HG02798 (cell line): Measurements from ENCODE around the gene NDUFAF2.

Source experiments
- ATAC-seq: cut with Tn5 transposase; IDR thresholded peaks from one replicate; pipeline ENCODE4 v1.9.1; 2021; ENCODE audit warnings: mild to moderate bottlenecking; ENCODE audit not compliant: unreplicated experiment, poor library complexity

Gene NDUFAF2

DNA sequence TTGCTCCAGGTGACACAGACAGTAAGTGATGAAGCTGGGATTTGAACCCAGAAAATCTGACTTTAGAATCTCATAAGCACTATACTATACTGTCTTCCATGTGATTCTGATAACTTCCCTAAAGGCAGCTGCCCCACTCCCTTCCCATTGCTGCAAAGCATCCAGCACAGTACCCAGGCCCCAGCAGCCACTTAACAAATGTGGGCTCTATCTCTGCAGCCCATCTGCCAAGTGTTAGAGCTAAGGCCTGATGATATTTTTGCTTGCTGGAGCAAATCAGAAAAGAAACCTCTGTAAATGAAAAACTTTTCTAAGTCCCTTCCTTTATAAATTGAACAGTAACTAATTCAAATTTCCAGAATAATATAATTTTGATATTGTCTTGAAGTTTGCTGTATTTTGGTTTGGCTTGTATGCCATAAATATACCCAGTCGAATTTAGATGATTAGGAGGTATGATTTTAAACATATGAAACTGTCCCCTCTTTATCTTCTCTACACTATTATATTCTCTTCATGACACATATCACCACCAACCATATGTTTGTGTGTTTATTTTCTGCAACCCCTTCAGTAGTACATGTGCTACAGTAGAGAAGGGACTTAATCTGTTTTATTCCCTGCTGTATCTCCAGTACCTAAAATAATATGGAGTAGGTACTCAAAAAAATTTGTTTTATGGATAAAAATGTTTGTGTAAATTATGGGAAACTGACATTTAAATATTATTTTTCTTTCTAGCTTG lies 153.4 kb downstream of the NDUFAF2 start:
- ATAC-seq, result no peak

- no peak for ATAC-seq
Measured at GRCh38 chr5:61100437-61100836, 155.4 kb downstream of the NDUFAF2 start.

DNA sequence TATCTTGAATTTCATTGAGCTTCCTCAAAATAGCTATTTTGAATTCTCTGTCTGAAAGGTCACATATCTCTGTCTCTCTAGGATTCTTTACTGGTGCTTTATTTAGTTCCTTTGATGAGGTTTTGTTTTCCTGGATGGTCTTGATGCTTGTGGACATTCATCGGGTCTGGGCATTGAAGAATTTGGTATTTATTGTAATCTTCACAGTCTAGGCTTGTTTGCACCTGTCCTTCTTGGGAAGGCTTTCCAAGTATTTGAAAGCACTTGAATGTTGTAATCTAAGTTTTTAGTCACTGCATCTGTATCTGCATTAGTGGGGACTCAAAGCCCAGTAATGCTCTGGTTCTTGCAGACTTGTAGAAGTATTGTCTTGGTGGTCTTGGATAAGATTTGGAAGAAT lies 169.4 kb downstream of the NDUFAF2 start:
- no peak for ATAC-seq

GRCh38 chr5:61115968-61116367 lies 171.0 kb downstream of the NDUFAF2 start:
- peak; percentile 61 for ATAC-seq

GRCh38 chr5:61119066-61119465 lies 174.1 kb downstream of the NDUFAF2 start:
- ATAC-seq, result no peak

- no peak for ATAC-seq
Measured at GRCh38 chr5:61120534-61120933, 175.5 kb downstream of the NDUFAF2 start.

- no peak for ATAC-seq
Measured at GRCh38 chr5:61123145-61123544, 178.1 kb downstream of the NDUFAF2 start.

DNA sequence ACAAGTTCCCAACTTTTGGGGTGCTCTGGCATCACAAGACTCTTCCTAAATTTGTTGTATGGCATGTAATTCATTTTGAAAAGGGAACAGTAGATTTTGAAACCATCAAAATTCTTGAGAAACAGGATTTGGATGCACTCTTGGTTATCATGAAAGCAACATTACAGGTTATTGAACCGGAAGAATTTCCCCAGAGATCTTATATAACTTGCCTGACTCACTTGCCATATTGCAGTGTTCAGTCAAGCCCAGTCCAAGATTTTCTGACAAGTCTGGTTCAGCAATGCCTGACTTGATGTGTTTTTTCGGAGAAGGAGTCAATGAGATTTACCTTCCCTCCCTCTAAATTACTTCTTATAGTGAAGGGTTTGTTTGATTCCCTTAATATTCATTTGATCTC lies 185.3 kb downstream of the NDUFAF2 start:
- ATAC-seq, result no peak

GRCh38 chr5:61132559-61132958 lies 187.6 kb downstream of the NDUFAF2 start:
- no peak for ATAC-seq

- no peak for ATAC-seq
Measured at GRCh38 chr5:61137835-61138234, 192.8 kb downstream of the NDUFAF2 start.

DNA sequence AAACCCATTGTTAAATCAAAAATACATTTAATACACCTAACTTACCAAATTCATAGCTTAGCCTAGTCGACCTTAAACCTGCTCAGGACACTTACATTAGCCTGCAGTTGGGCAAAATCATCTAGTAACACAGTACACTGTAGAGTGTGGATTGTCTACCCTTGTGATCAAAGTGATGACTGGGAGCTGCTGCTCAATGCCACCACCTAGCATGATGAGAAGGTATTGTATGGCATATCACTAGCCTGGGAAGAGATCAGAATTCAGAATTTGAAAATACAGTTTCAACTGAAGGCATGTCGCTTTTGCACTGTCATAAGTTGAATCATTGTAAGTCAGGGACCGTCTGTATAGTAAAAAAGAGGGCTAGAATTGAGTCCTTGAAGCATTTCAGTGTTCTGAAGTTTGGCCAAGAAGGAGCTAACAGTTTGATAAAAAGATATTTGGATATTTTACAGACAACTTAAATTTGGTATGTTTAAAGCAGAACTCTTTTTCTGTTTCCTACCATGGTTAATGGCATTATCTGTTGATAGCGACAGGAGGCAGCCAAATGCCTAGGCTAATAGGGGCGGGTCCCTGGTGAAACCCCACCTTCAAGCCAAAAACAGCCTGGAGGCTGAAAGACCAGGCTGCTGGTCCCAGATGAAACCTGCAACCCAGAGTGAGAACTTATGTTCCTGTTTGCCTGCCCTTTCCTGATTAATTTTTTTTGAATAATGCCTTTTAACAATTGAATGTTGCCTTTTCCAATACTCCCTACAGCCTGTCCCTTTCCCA lies 194.3 kb downstream of the NDUFAF2 start:
- no peak for ATAC-seq

GRCh38 chr5:61139931-61140330 lies 194.9 kb downstream of the NDUFAF2 start:
- ATAC-seq, result no peak

DNA sequence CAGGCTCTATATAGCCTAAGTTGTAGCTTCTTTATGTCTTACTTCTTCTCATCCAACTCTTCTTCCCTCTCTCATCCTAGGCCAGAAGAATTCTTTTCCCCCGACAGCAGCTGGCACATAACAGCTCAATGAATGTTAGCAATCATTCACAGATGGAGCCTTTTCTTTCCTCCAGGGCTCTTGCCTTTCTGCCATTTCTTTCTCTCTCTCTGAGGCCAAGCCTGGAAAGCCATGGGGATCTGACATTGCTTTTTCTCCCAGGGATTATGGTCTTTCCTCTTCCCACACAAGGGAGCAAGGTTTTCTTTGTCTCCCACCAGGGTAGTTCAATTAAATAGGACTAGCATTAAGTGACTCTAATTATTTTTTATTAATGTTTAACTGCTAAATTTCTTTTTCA lies 196.8 kb downstream of the NDUFAF2 start:
- ATAC-seq, result no peak

- no peak for ATAC-seq
Measured at GRCh38 chr5:61142391-61142790, 197.4 kb downstream of the NDUFAF2 start.

DNA sequence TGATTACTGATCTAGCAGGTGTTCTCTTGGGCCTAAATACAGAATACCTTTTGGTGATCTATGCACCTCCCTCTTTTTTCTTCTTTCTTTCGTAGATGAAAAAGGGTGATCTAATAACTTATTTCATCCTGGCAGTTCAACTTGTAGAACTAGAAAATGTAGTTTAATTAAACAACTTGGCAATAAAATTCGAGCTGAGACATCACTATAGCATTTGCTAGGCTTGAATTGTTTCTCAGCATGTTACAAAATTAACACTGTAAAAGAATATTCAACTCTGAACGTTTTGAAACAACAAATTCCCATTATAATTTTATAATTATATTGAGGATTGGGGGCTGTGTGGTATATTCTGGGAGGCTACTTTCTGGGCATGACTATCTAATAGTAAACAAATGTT lies 197.8 kb downstream of the NDUFAF2 start:
- ATAC-seq, result no peak

DNA sequence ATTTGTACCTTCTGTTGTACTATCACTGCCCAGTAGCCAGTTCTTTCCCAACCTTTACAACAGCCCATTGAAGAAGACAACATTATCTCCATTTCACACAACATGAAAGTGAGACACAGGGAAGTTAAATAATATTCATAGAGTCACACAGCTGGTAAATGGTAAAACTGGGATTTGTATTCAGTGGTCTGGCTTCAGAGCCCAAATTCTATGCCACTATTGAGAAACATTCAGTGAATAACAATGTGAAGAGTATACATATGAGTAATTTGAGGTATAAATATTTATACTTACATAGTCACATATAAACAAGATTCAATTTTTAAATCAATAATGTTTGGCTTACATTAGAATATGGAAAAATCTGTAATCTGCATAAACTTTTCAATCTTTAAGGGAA lies 203.5 kb downstream of the NDUFAF2 start:
- ATAC-seq, result no peak

- ATAC-seq, result no peak
Measured at GRCh38 chr5:61151893-61152292, 206.9 kb downstream of the NDUFAF2 start.

DNA sequence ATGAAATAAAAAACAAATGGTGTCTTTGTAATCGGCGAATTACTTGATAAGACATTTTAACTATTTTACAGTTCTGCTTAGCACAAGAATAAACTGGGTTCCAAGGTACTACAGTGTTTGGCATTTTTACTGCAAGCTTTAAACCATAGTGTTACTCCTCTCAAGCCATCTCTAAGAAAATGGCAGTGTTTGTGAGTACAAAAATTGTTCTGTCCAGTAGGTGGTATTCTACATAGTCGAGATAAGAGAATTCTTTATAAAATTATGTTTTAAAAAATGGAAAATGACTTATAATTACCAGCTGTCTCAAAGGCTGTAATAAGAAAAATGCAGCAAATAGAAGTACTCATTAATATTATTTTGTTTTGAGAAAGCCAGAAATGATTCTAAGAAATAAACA lies 214.1 kb downstream of the NDUFAF2 start:
- ATAC-seq, result no peak

DNA sequence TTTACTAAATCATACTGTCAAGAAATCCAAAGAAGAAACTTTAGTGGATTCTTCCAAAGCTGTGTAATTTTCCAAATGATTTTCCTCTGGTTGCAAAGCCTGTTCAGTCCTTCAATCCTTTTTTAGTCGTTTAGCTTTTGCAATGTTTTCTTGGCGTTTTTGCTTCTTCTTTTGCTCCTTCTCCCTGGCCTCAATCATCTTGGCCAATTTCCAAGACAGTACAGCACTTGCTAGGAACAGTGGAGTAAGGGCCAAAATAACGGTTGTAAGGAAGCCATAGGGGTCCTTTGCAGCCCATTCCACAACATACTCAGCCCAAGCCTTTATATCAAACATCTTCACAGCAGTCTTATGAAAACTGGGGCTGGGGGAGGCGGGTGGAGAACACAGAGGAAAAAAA lies 214.8 kb downstream of the NDUFAF2 start:
- no peak for ATAC-seq

DNA sequence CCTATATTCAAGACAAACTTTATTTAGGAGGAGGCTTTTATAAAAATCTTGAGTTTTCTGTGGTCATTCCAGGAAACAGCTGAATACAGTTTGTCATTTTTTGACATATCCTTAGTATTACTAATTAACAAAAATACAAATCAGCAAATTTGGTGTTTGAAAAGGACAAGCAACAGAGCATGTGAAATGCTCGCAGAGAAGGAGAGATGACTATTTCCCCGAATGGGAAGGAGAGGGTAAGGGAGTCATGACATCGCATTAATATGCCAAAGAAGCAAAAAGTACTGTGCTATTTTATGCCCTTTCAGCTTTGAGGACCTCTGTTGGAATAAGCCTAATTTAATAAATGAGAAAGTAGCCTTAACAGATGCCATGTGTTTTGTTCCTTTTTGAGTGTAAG lies 215.5 kb downstream of the NDUFAF2 start:
- ATAC-seq, result no peak

GRCh38 chr5:61162010-61162831 lies 217.2 kb downstream of the NDUFAF2 start, which contains the start of gene SMIM15:
TSS of gene SMIM15 (minus strand) at chr5:61162468. CDS start at chr5:61160171, 2,297 bp downstream.
- peak; percentile 98 for ATAC-seq
